Left cardiac atrium (tissue), 4 donors: Measurements from ENCODE around the gene C14orf180. TPM values are rescaled to one million over a fixed set of nuclear protein-coding genes. Genes with fewer than 3 reads are reported as not detected.
"Not testable (repeated sequence)": the region's sequence is repeated elsewhere in the genome, so short reads cannot be mapped to it uniquely, and the experiment has no call there.

Experiments
- ATAC-seq, 2 donors: fragments of 200-7000 bp; cut with Tn5 transposase; one replicate each; pipeline ENCODE4 v1.9.1; 2020; ENCODE audit warnings: mild to moderate bottlenecking in 2 of 2, moderate library complexity in 2 of 2
- DNase-seq: peaks from one replicate; pipeline ENCODE4 v3.0.0-alpha.2; 2020
- intact Hi-C, 2 donors: fragments of 100-400 bp; cut with DNase I; formaldehyde crosslinking; loops; one replicate each; pipeline versions ENCODE4 v1.14.1 to v1.15.1; 2022 to 2023
- total RNA-seq, 2 donors: library from RNA; stranded (reverse); fragmentation: NEBNext Ultra II Directional; extraction: Animal tissue kit (Norgen Biotek cat#: 25700); gene quantifications; one replicate each; pipeline ENCODE4 v1.2.1, GENCODE V29; 2021
- donor health status: DM: no; HTN: yes; CAD: no.
- donor health status: DM: no; HTN: yes; CAD: no; lungs with severe emphysema.
- donor health status: DM: yes; HTN: yes; CAD: no.
- donor health status: Dilated cardiomyopathy.

The C14orf180 gene
- total RNA-seq, 2 donors from 2014 or later: 26.6 to 66.7 TPM

GRCh38 chr14:104572668-104573067 is 6.9 kb upstream of the C14orf180 start:
- no peak for DNase-seq
- intact Hi-C loops: no loop called here
- ATAC-seq: no peak

GRCh38 chr14:104573930-104574329 is 5.6 kb upstream of the C14orf180 start:
- DNase-seq (peak; percentile 40), ATAC-seq (peak; percentile 15 to 59)
- intact Hi-C loops: no loop called here

DNA sequence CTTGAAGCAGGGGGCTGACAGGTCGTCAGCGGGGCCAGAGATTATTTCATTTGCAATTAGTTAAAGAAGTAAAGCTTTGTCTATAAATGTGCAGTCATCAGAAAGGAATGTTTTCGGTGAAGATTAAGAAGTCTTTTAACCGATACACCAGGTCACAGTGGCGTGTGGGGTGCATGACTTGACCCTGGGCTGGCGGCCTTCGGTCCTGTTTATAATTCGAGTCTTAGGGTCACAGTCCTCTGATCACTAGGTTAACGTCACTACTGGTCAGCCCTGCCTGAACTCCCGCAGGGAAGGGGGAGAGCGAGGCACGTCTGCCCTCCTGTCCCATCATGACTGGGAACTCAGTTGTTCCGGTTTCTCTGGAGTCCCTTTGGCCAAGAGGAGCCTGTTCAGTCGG is 5.0 kb upstream of the C14orf180 start:
- intact Hi-C loops: no loop called here
- ATAC-seq: no peak
- DNase-seq: no peak

DNA sequence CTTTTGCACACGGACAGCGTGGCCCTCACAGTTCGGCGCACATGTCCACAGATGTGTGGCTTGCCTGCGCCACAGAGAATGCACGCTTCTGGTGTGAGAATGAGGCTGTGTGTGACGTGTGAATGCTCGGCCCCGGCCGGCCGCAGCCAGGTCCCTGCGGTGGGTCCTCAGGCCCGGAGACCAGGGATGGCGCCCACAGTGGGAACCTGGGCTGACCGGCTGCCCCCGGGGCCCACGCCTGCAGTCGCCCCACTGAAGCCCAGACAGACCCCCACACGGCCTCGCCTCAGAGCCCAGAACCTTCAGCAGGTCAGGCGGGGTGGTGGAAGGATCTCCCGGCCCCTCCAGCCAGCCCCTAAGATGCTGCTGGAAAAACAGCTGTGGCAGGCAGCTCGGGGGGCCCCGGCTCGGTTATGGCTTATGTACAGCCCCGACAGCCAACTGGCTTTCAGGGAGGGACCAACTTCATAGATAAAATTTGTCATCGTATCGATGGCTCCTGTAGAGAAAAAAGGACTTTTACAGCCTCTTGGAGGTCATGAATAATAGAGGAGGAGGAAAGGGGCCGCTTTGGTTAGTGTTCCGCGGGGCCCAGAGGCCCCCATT is 4.5 kb upstream of the C14orf180 start:
- DNase-seq (no peak), ATAC-seq (no peak)
- intact Hi-C loops: loop anchor here in 1 of 2 donors (5.0 kb wide), 1 partner anchor 62 kb away; no protein-coding TSS in a partner anchor

DNA sequence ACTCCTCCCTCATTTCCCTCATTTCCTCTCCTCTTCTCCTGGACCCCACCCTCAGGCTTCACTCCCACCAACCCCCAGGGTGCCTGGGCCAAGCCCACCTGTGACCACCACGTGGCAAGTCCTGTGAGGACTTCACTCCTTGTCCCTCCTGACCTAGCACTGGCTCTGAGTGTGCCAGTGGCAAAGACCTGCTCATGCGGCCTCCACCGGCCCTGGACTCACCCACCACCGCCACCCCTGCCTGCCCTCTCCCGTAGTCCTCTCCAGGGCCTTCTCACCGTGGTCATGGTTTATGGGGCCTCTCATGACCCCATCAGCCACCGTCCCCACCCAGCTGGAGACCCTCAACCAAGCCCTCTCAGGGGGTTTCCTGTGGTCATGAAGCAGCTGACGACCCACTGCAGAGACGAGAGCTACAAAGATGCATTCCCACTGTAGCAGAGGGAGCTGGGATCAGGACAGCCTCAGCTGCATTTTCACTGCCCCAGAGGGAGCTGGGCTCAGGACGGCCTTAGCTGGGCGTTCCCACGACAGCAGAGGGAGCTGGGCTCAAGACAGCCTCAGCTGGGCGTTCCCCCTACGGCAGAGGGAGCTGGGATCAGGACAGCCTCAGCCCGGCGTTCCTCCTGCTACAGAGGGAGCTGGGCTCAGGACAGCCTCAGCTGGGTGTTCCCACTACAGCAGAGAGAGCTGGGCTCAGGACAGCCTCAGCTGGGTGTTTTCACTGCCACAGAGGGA is 3.2 kb upstream of the C14orf180 start:
- intact Hi-C loops: loop anchor here in 1 of 2 donors (5.0 kb wide), 1 partner anchor 61 kb away; no protein-coding TSS in a partner anchor
- no peak for DNase-seq
- no peak for ATAC-seq

- ATAC-seq: peak in 1 of 2 donors; percentile 4
- no peak for DNase-seq
- intact Hi-C loops: loop anchor here in 1 of 2 donors (5.0 kb wide), 1 partner anchor 60 kb away; no protein-coding TSS in a partner anchor
Observed at GRCh38 chr14:104576970-104577332, 2.6 kb upstream of the C14orf180 start.

- ATAC-seq: no peak
- no peak for DNase-seq
- intact Hi-C loops: loop anchor here in 1 of 2 donors (5.0 kb wide), 1 partner anchor 60 kb away; no protein-coding TSS in a partner anchor
Observed at GRCh38 chr14:104577426-104577825, 2.1 kb upstream of the C14orf180 start.

- ATAC-seq (no peak), DNase-seq (no peak)
- intact Hi-C loops: loop anchor here in 1 of 2 donors (5.0 kb wide), 1 partner anchor 59 kb away; no protein-coding TSS in a partner anchor
Observed at GRCh38 chr14:104577847-104578301, 1.7 kb upstream of the C14orf180 start.

DNA sequence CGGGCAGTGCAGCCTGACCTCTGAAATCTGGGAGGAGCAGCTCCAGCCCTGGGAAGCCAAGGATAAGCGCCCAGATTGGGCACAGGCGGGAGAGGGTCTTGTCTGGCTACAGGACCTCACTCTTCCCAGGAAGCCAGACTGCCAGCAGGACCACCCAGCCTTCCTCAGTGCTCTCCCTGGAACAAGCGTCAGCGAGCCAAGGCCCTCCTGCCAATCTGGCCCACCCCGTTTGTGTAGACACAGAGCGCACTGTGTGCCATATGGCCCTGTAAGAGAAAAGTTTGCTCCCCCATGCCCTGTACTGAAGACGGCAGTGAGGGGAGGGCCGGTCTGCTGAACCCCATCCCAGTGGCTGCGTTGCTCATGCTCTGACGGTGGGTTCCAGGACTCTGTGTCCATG is 1.2 kb upstream of the C14orf180 start:
- DNase-seq (no peak), ATAC-seq (no peak)
- intact Hi-C loops: loop anchor here in 1 of 2 donors (5.0 kb wide), 1 partner anchor 59 kb away; no protein-coding TSS in a partner anchor

DNA sequence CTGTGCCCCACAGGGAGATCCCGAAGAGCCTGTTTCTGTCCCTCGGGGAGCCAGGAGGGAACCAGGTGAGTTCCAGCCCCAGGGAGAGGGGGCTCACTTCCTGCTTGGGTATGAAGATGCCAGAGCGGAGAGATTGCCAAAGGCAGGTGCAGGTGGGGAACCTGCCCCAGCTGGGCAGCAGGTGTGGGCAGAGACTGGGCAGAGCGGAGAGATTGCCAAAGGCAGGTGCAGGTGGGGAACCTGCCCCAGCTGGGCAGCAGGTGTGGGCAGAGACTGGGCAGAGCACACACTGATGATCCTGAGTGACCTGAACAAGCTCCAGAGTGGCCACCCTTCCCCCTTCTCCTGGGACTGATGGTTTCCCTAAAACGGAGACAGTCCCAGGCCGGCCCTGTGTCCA is 375 bp downstream of the C14orf180 start:
- intact Hi-C loops: loop anchor here in 1 of 2 donors (5.0 kb wide), 1 partner anchor 57 kb away; no protein-coding TSS in a partner anchor
- ATAC-seq, DNase-seq: not testable (repeated sequence)

GRCh38 chr14:104580961-104581360 is 1.4 kb downstream of the C14orf180 start:
- intact Hi-C loops: no loop called here
- DNase-seq (peak; percentile 76), ATAC-seq (peak; percentile 15 to 38)

GRCh38 chr14:104581521-104581920 is 2.0 kb downstream of the C14orf180 start:
- intact Hi-C loops: no loop called here
- no peak for DNase-seq
- no peak for ATAC-seq

DNA sequence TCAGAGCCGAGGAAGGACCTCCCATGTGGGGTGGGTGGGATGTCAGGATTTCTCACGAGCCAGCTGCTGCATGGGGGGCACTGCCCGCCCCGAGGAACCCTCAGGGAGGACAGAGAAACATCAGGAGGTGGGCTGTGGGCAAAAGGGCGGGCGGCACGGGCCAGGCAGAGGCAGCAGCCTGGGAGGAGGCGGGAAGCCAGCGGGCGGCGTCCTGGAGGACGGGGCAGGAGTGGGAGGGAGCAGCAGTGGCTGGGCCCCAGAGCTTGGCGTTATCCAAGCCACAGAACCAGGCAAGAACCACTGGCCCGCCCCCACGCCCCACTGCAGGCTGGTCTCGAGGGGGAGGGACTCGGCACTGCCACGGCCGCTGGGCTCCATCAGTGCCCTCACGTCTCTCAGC is 2.4 kb downstream of the C14orf180 start:
- peak; percentile 78 for DNase-seq
- intact Hi-C loops: no loop called here
- ATAC-seq: peak; percentile 53 to 62

DNA sequence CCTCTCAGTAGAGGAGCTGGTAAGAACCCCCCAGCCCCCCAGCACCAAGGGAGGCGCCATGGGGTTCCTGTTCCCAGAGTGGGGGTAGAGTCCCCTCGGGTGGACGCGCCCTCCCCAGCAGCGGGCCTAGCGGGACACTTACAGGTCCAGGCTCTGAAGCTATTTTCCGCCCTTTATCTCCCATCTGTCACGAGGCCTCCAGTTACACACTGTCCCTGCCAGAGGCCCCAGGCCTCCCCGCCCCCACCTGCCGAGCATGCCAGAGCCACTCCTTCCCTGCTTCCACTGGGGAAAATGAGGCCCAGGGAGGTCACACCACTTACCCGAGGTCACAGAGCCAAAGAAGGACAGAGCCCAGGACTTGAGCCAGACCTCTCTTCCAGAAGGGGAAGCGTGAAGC is 3.1 kb downstream of the C14orf180 start:
- peak; percentile 66 to 71 for ATAC-seq
- intact Hi-C loops: no loop called here

DNA sequence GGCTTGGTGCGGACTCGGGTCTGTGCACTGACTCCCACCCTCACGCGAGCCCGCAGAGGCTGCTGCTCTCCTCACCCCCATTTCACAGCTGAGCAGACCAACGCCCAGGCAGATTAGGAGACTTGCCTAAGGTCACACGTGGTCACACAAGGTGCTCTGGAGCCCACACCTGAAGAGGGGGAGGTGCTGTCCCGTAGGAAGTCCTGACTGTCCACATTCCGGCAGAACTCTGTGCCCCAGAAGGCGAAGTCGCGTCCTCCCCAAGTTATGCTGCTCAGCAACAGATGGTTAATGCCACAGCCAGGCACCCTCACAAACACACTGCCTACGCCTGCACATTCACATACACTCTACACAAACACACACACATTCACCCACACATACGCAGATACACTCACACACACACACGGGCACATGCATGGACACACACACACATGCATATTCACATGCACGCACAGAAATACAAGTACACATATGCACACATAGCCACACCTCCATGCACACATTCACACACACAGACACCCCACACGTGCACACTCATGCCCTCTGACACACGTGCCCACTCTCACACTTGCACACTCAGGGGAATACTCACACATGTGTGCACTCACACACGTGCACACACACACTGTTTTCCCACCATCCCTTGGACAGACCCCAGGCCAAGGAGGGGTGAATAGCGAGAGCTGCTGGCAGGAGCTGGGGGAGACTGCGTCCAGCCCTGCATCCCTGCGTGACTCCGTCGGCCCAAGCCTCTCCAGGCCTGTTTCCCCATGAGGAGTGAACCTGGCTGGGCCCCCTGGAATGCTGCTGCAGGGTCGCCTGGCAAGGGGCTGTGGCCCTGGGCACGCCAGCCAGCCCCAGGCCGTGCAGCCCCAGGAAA is 4.1 kb downstream of the C14orf180 start:
- intact Hi-C loops: no loop called here
- DNase-seq (no peak), ATAC-seq (no peak)

More for the DNA sequence above, 3.1 kb downstream of the C14orf180 start:
- peak; percentile 78 for DNase-seq

DNA sequence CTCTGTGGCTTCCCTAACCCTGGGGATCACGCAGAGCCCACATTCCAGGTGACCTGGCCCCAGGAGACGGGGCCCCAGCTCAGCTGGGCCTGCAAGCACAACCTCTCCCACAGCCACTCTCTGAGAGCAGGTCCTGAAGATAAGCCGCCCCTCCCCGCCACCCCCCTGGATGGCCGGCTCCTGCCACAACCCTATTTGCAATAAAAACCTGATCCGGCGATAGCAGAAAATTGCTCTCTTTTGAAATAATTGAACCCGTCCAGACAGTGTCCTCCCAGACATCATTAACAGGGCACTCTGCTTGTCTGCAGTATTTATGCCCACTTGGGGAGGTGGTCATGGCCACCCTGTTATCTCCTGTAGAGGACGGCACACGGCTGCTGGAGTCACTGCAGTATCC is 5.0 kb downstream of the C14orf180 start:
- DNase-seq (no peak), ATAC-seq (no peak)
- intact Hi-C loops: no loop called here

- ATAC-seq (peak; percentile 11 to 14), DNase-seq (peak; percentile 73)
- intact Hi-C loops: no loop called here
Observed at GRCh38 chr14:104585966-104586697, 6.6 kb downstream of the C14orf180 start.

GRCh38 chr14:104586832-104587620 is 7.5 kb downstream of the C14orf180 start:
- DNase-seq (peak; percentile 72), ATAC-seq (peak; percentile 41 to 57)

More at GRCh38 chr14:104586832-104587620, 7.5 kb downstream of the C14orf180 start:
- intact Hi-C loops: no loop called here
